Activated naive CD8-positive, alpha-beta T cell treated with anti-CD3 and anti-CD28 coated beads, Interleukin-2, amount 10 ng/mL, durations not matched to agents 7 days and 5 days (primary cell): ENCODE measurements around the gene FOXO1. TPM values are rescaled to one million over a fixed set of nuclear protein-coding genes. Genes with fewer than 3 reads are reported as not detected.
A peak's percentile ranks its signal among the peaks of the same experiment; 100 is the strongest.

ENCODE experiments used
- ATAC-seq: fragments of 150-1000 bp; cut with Tn5 transposase; one replicate; pipeline ENCODE4 v1.10.0; 2021; ENCODE audit warnings: low read depth, moderate library complexity
- POLR2A ChIA-PET: fragments of 350-600 bp; sonication (Branson Sonifier 250); formaldehyde crosslinking; loops from one replicate; lab custom pipeline; 2021; ENCODE audit warnings: antibody characterized with exemption; lab: Charles Lee
- DNase-seq: peaks from one replicate; pipeline ENCODE4 v3.0.0; 2021
- H3K27ac Mint-ChIP-seq: one replicate; pipeline ENCODE4 v1.8.0; 2022; ENCODE audit warnings: mild to moderate bottlenecking, mixed read lengths
- H3K27me3 Mint-ChIP-seq: one replicate; pipeline ENCODE4 v1.8.0; 2022; ENCODE audit warnings: mild to moderate bottlenecking, moderate library complexity, mixed read lengths
- H3K36me3 Mint-ChIP-seq: one replicate; pipeline ENCODE4 v1.8.0; 2021; ENCODE audit warnings: mild to moderate bottlenecking, mixed read lengths
- H3K4me1 Mint-ChIP-seq: one replicate; pipeline ENCODE4 v1.8.0; 2021; ENCODE audit warnings: mixed read lengths
- H3K4me3 Mint-ChIP-seq: one replicate; pipeline ENCODE4 v1.8.0; 2022; ENCODE audit warnings: mild to moderate bottlenecking, moderate library complexity, mixed read lengths
- H3K9me3 Mint-ChIP-seq: one replicate; pipeline ENCODE4 v1.8.0; 2021; ENCODE audit warnings: mixed read lengths
- total RNA-seq, 2 experiments: library from RNA; stranded (reverse); gene quantifications; one replicate each; pipeline ENCODE4 v1.2.3, GENCODE V29; 2021

The FOXO1 gene
- total RNA-seq, 2 experiments from 2014 or later, result 36.7 to 39.8 TPM

GRCh38 chr13:40604135-40604534 is 62.3 kb downstream of the FOXO1 start:
- peaks cover 17% of the 10 kb centered on the region for H3K36me3 Mint-ChIP-seq
- H3K4me1 Mint-ChIP-seq, result peaks cover 72% of the 10 kb centered on the region
- H3K4me3 Mint-ChIP-seq, result no peak overlapping the region
- H3K27ac Mint-ChIP-seq, result peak overlapping the region; percentile 64
- DNase-seq (no peak), ATAC-seq (no peak)
- peaks cover 2% of the 10 kb centered on the region for H3K9me3 Mint-ChIP-seq
- no peaks in the 10 kb centered on the region for H3K27me3 Mint-ChIP-seq
- POLR2A ChIA-PET, result interaction anchor here (1.2 to 1.4 kb wide), 2 partner anchors 9 to 28 kb away, joined by 3 read pairs; no protein-coding TSS in a partner anchor

- Mint-ChIP-seq H3K9me3 (no peaks in the 10 kb centered on the region), H3K4me1 (peaks cover 76% of the 10 kb centered on the region), H3K4me3 (peak overlapping the region; percentile 47), H3K27me3 (no peaks in the 10 kb centered on the region), H3K27ac (peak overlapping the region; percentile 71), H3K36me3 (peaks cover 3% of the 10 kb centered on the region)
- POLR2A ChIA-PET, result interaction anchor here (1.3 to 1.7 kb wide), 2 partner anchors 13 to 65 kb away, joined by 5 to 9 read pairs; partner anchors contain the start of gene FOXO1
- DNase-seq (no peak), ATAC-seq (peak; percentile 61)
Measured at GRCh38 chr13:40600149-40600751, 66.2 kb downstream of the FOXO1 start.

GRCh38 chr13:40599747-40600146 is 66.7 kb downstream of the FOXO1 start:
- no peaks in the 10 kb centered on the region for H3K9me3 Mint-ChIP-seq
- peak overlapping the region; percentile 71 for H3K27ac Mint-ChIP-seq
- peak overlapping the region; percentile 47 for H3K4me3 Mint-ChIP-seq
- H3K27me3 Mint-ChIP-seq, result no peaks in the 10 kb centered on the region
- H3K36me3 Mint-ChIP-seq, result peaks cover 3% of the 10 kb centered on the region
- ATAC-seq (peak; percentile 8), DNase-seq (no peak)
- peaks cover 74% of the 10 kb centered on the region for H3K4me1 Mint-ChIP-seq
- POLR2A ChIA-PET, result interaction anchor here (1.3 to 1.7 kb wide), 2 partner anchors 13 to 66 kb away, joined by 5 to 9 read pairs; partner anchors contain the start of gene FOXO1

GRCh38 chr13:40599124-40599523 is 67.3 kb downstream of the FOXO1 start:
- no peak for ATAC-seq
- Mint-ChIP-seq H3K27me3 (no peaks in the 10 kb centered on the region), H3K27ac (no peak overlapping the region), H3K36me3 (peaks cover 3% of the 10 kb centered on the region), H3K4me3 (no peak overlapping the region), H3K9me3 (no peaks in the 10 kb centered on the region), H3K4me1 (peaks cover 69% of the 10 kb centered on the region)
- no peak for DNase-seq
- POLR2A ChIA-PET, result interaction anchor here (1.7 kb wide), 1 partner anchor 14 kb away, joined by 9 read pairs; no protein-coding TSS in a partner anchor

- POLR2A ChIA-PET, result no interaction called here
- peaks cover 3% of the 10 kb centered on the region for H3K36me3 Mint-ChIP-seq
- no peaks in the 10 kb centered on the region for H3K27me3 Mint-ChIP-seq
- ATAC-seq (no peak), DNase-seq (no peak)
- peaks cover 67% of the 10 kb centered on the region for H3K4me1 Mint-ChIP-seq
- peak overlapping the region; percentile 6 for H3K4me3 Mint-ChIP-seq
- peak overlapping the region; percentile 60 for H3K27ac Mint-ChIP-seq
- H3K9me3 Mint-ChIP-seq, result no peaks in the 10 kb centered on the region
Measured at GRCh38 chr13:40598569-40598968, 67.9 kb downstream of the FOXO1 start.

- Mint-ChIP-seq H3K36me3 (peaks cover 3% of the 10 kb centered on the region), H3K4me1 (peaks cover 62% of the 10 kb centered on the region), H3K9me3 (no peaks in the 10 kb centered on the region), H3K27me3 (no peaks in the 10 kb centered on the region), H3K4me3 (peak overlapping the region; percentile 3), H3K27ac (no peak overlapping the region)
- POLR2A ChIA-PET, result no interaction called here
- no peak for DNase-seq
- ATAC-seq, result no peak
Measured at GRCh38 chr13:40597735-40598365, 68.6 kb downstream of the FOXO1 start.

GRCh38 chr13:40596484-40596883 is 70.0 kb downstream of the FOXO1 start:
- H3K4me3 Mint-ChIP-seq, result peak overlapping the region; percentile 34
- H3K27me3 Mint-ChIP-seq, result no peaks in the 10 kb centered on the region
- peak; percentile 37 for ATAC-seq
- no peak for DNase-seq
- peaks cover 3% of the 10 kb centered on the region for H3K36me3 Mint-ChIP-seq
- peaks cover 58% of the 10 kb centered on the region for H3K4me1 Mint-ChIP-seq
- H3K27ac Mint-ChIP-seq, result peak overlapping the region; percentile 75
- no peaks in the 10 kb centered on the region for H3K9me3 Mint-ChIP-seq
- POLR2A ChIA-PET, result no interaction called here

- no peaks in the 10 kb centered on the region for H3K9me3 Mint-ChIP-seq
- no peak for ATAC-seq
- POLR2A ChIA-PET, result no interaction called here
- H3K4me3 Mint-ChIP-seq, result no peak overlapping the region
- H3K27me3 Mint-ChIP-seq, result no peaks in the 10 kb centered on the region
- H3K4me1 Mint-ChIP-seq, result peaks cover 61% of the 10 kb centered on the region
- DNase-seq, result no peak
- H3K27ac Mint-ChIP-seq, result no peak overlapping the region
- H3K36me3 Mint-ChIP-seq, result peaks cover 4% of the 10 kb centered on the region
Measured at GRCh38 chr13:40595693-40596092, 70.7 kb downstream of the FOXO1 start.

- Mint-ChIP-seq H3K27me3 (no peaks in the 10 kb centered on the region), H3K4me3 (no peak overlapping the region), H3K4me1 (peaks cover 55% of the 10 kb centered on the region), H3K9me3 (no peaks in the 10 kb centered on the region), H3K27ac (no peak overlapping the region), H3K36me3 (peaks cover 4% of the 10 kb centered on the region)
- POLR2A ChIA-PET, result no interaction called here
- ATAC-seq (no peak), DNase-seq (no peak)
Measured at GRCh38 chr13:40592035-40592434, 74.4 kb downstream of the FOXO1 start.

GRCh38 chr13:40591091-40591490 is 75.3 kb downstream of the FOXO1 start:
- H3K4me1 Mint-ChIP-seq, result peaks cover 55% of the 10 kb centered on the region
- H3K27me3 Mint-ChIP-seq, result no peaks in the 10 kb centered on the region
- no peak overlapping the region for H3K4me3 Mint-ChIP-seq
- H3K27ac Mint-ChIP-seq, result peak overlapping the region; percentile 31
- H3K36me3 Mint-ChIP-seq, result peaks cover 3% of the 10 kb centered on the region
- no peaks in the 10 kb centered on the region for H3K9me3 Mint-ChIP-seq
- ATAC-seq, result no peak
- no peak for DNase-seq
- POLR2A ChIA-PET, result interaction anchor here (0.5 kb wide), 1 partner anchor 33 kb away, joined by 3 read pairs; no protein-coding TSS in a partner anchor

- Mint-ChIP-seq H3K4me3 (peak overlapping the region; percentile 65), H3K36me3 (peaks cover 3% of the 10 kb centered on the region), H3K9me3 (no peaks in the 10 kb centered on the region), H3K27me3 (no peaks in the 10 kb centered on the region), H3K27ac (peak overlapping the region; percentile 85), H3K4me1 (peaks cover 56% of the 10 kb centered on the region)
- POLR2A ChIA-PET, result interaction anchor here (0.5 kb wide), 1 partner anchor 34 kb away, joined by 3 read pairs; no protein-coding TSS in a partner anchor
- ATAC-seq, result no peak
- no peak for DNase-seq
Measured at GRCh38 chr13:40590112-40590862, 76.2 kb downstream of the FOXO1 start.

- POLR2A ChIA-PET, result interaction anchor here (0.6 kb wide), 1 partner anchor 65 kb away, joined by 5 read pairs; no protein-coding TSS in a partner anchor
- Mint-ChIP-seq H3K27me3 (no peaks in the 10 kb centered on the region), H3K9me3 (no peaks in the 10 kb centered on the region), H3K4me3 (peak overlapping the region; percentile 65), H3K27ac (peak overlapping the region; percentile 85), H3K4me1 (peaks cover 62% of the 10 kb centered on the region), H3K36me3 (peaks cover 7% of the 10 kb centered on the region)
- DNase-seq (no peak), ATAC-seq (peak; percentile 67)
Measured at GRCh38 chr13:40589285-40590109, 76.9 kb downstream of the FOXO1 start.
